K562 (cell line): ENCODE results near the gene PTGR1. TPM values are rescaled to one million over a fixed set of nuclear protein-coding genes. Genes with fewer than 3 reads are reported as not detected.

ENCODE experiments used
- ATAC-seq: fragments of 200-7000 bp; cut with Tn5 transposase; 3 replicates; pipeline ENCODE4 v1.9.1; 2020; ENCODE audit warnings: moderate library complexity
- BruUV-seq: library from RNA; stranded (reverse); fragments of 400-500 nt; replicated peaks from 2 replicates; lab custom pipeline; 2021; lab: Mats Ljungman, UMichigan
- CTCF ChIA-PET: fragments of 300-600 bp; formaldehyde crosslinking; extraction: SDS; loops from one replicate; lab custom pipeline; 2021; ENCODE audit warnings: low intra/inter-chr PET ratio; lab: Yijun Ruan, JAX
- POLR2A ChIA-PET: fragments of 300-600, 350-650 bp; sonication (Branson Sonifier 250); formaldehyde crosslinking; extraction: SDS; loops from one replicate; lab custom pipeline; 2021; ENCODE audit warnings: antibody characterized with exemption, inconsistent platforms; lab: Yijun Ruan, JAX
- DNase-seq, 4 experiments: peaks; one replicate each; pipeline versions ENCODE4 v3.0.0 to v3.0.0-alpha.2; 2011 to 2018; ENCODE audit warnings: low spot score in 3 of 4, mixed read lengths in 3 of 4; ENCODE audit errors: extremely low read depth in 1 of 4
- FAIRE-seq: peaks from 2 replicates; lab custom pipeline; 2011; peaks lifted over from hg19 to GRCh38; lab: Jason Lieb, UNC
- H2AFZ ChIP-seq: 2 replicates; pipeline ENCODE4 v1.6.0; 2011; ENCODE audit warnings: low read depth, low read length, control low read depth, inconsistent platforms
- H3K27ac ChIP-seq: fragments of 200-600 bp; 3 replicates; pipeline ENCODE4 v1.8.0; 2011; ENCODE audit warnings: low read depth, mild to moderate bottlenecking, control low read depth, inconsistent platforms, low read length, moderate library complexity, mixed read lengths; ENCODE audit errors: extremely low read depth
- H3K27me3 ChIP-seq, 2 experiments: fragments of 300-600 bp in 1 of 2; 2 replicates in 1 of 2; 3 replicates in 1 of 2; pipeline versions ENCODE4 v1.6.0 to v1.8.0; 2011; ENCODE audit warnings: inconsistent platforms in 2 of 2, low read length in 2 of 2, mild to moderate bottlenecking in 1 of 2, mixed read lengths in 1 of 2, moderate library complexity in 1 of 2; ENCODE audit not compliant: control insufficient read depth in 2 of 2, insufficient read depth in 2 of 2
- H3K36me3 ChIP-seq: fragments of 300-600 bp; 3 replicates; pipeline ENCODE4 v1.8.0; 2011; ENCODE audit warnings: mild to moderate bottlenecking, low read length, inconsistent platforms; ENCODE audit not compliant: control insufficient read depth, insufficient read depth
- H3K4me1 ChIP-seq, 2 experiments: fragments of 200-600 bp in 1 of 2; replicated peaks in 1 of 2; 2 replicates in 1 of 2; 3 replicates in 1 of 2; pipeline versions ENCODE4 v1.5.1 to v1.8.0; 2011; ENCODE audit warnings: inconsistent platforms in 2 of 2, low read length in 2 of 2, mild to moderate bottlenecking in 1 of 2, mixed read lengths in 1 of 2, moderate library complexity in 1 of 2; ENCODE audit not compliant: control insufficient read depth in 2 of 2, insufficient read depth in 2 of 2
- H3K4me2 ChIP-seq: 2 replicates; pipeline ENCODE4 v1.6.1; 2011; ENCODE audit warnings: low read length, control low read depth, inconsistent platforms, mixed read lengths; ENCODE audit not compliant: insufficient read depth
- H3K4me3 ChIP-seq: fragments of 200-600 bp; sonication (generic), shearing (Covaris generic); 2 replicates; pipeline ENCODE4 v1.5.1; 2016; ENCODE audit warnings: control low read depth, inconsistent platforms
- H3K79me2 ChIP-seq: fragments of 200-600 bp; 3 replicates; pipeline ENCODE4 v1.8.0; 2011; ENCODE audit warnings: low read length, inconsistent platforms; ENCODE audit not compliant: control insufficient read depth, insufficient read depth
- H3K9ac ChIP-seq, 2 experiments: 2 replicates each; pipeline versions ENCODE4 v1.6.0 to v1.6.1; 2011; ENCODE audit warnings: low read depth in 2 of 2, low read length in 2 of 2, control low read depth in 1 of 2, inconsistent platforms in 1 of 2, mild to moderate bottlenecking in 1 of 2, mixed read lengths in 1 of 2; ENCODE audit not compliant: insufficient read depth in 1 of 2
- H3K9me1 ChIP-seq: one replicate; pipeline ENCODE4 v1.6.0; 2011; ENCODE audit warnings: inconsistent platforms, mild to moderate bottlenecking, low read length, moderate library complexity; ENCODE audit not compliant: control insufficient read depth, insufficient read depth
- H3K9me3 ChIP-seq: replicated peaks from 2 replicates; pipeline ENCODE4 v1.5.1; 2011; ENCODE audit warnings: low read depth, low read length, inconsistent platforms; ENCODE audit not compliant: control insufficient read depth, insufficient read depth
- H4K20me1 ChIP-seq: replicated peaks from 2 replicates; pipeline ENCODE4 v1.6.1; 2011; ENCODE audit warnings: low read length, inconsistent platforms, mixed read lengths; ENCODE audit not compliant: control insufficient read depth, insufficient read depth
- BDP1 ChIP-seq: IDR thresholded peaks from 3 replicates; pipeline ENCODE4 v1.6.1; 2011; ENCODE audit not compliant: insufficient read length, insufficient read depth
- CEBPB ChIP-seq: fragments of 450-650 bp; IDR thresholded peaks from 2 replicates; pipeline ENCODE4 v1.6.1; 2016; ENCODE audit warnings: missing genetic modification characterization, missing compliant biosample characterization
- CREM ChIP-seq: IDR thresholded peaks from 2 replicates; pipeline ENCODE4 v1.6.1; 2014; ENCODE audit warnings: antibody characterized with exemption, low read depth
- ESRRB ChIP-seq: fragments of 250-450 bp; sonication (Bioruptor Pico); IDR thresholded peaks from 2 replicates; pipeline ENCODE4 v1.5.0; 2020; ENCODE audit warnings: mild to moderate bottlenecking, moderate library complexity, borderline replicate concordance
- FOS ChIP-seq: IDR thresholded peaks from 3 replicates; pipeline ENCODE4 v1.6.1; 2011; ENCODE audit not compliant: insufficient read length; ENCODE audit errors: extremely low read depth
- KDM2B ChIP-seq: fragments of 250-450 bp; sonication (Bioruptor Pico); IDR thresholded peaks from 2 replicates; pipeline ENCODE4 v1.8.0; 2021; ENCODE audit warnings: mild to moderate bottlenecking, moderate library complexity
- L3MBTL2 ChIP-seq: fragments of 450-650 bp; IDR thresholded peaks from 2 replicates; pipeline ENCODE4 v1.6.1; 2016; ENCODE audit warnings: mild to moderate bottlenecking, moderate library complexity
- NCOA6 ChIP-seq: fragments of 450-650 bp; IDR thresholded peaks from 2 replicates; pipeline ENCODE4 v1.6.1; 2017; ENCODE audit warnings: mild to moderate bottlenecking
- NR3C1 ChIP-seq: sonication (generic); formaldehyde crosslinking; IDR thresholded peaks from 2 replicates; pipeline ENCODE4 v1.8.1; 2022; ENCODE audit warnings: missing genetic modification reagents
- PHF20 ChIP-seq: fragments of 450-650 bp; IDR thresholded peaks from 2 replicates; pipeline ENCODE4 v1.6.1; 2018; ENCODE audit not compliant: partially characterized antibody
- SIX5 ChIP-seq, 2 experiments: IDR thresholded peaks; 2 replicates each; pipeline ENCODE4 v1.6.1; 2011; ENCODE audit warnings: low read length in 2 of 2, borderline replicate concordance in 1 of 2, low read depth in 1 of 2, mild to moderate bottlenecking in 1 of 2, moderate library complexity in 1 of 2; ENCODE audit not compliant: insufficient read depth in 1 of 2
- SMARCB1 ChIP-seq: IDR thresholded peaks from 2 replicates; pipeline ENCODE4 v1.6.1; 2011; ENCODE audit warnings: improper control_type of control experiment, low read depth; ENCODE audit not compliant: insufficient read length
- YY1 ChIP-seq, 3 experiments: IDR thresholded peaks; 2 replicates each; pipeline ENCODE4 v1.6.1; 2011; ENCODE audit warnings: low read length in 2 of 3, mild to moderate bottlenecking in 2 of 3, moderate library complexity in 2 of 3, borderline replicate concordance in 1 of 3, control low read depth in 1 of 3, low read depth in 1 of 3; ENCODE audit not compliant: insufficient read depth in 3 of 3, insufficient replicate concordance in 2 of 3, control insufficient read depth in 1 of 3, insufficient read length in 1 of 3; ENCODE audit errors: extremely low read depth in 1 of 3
- ZNF239 ChIP-seq: fragments of 250-450 bp; sonication (Bioruptor Pico); IDR thresholded peaks from 2 replicates; pipeline ENCODE4 v1.4.0; 2020; ENCODE audit warnings: mild to moderate bottlenecking
- ZNF24 ChIP-seq: fragments of 450-650 bp; IDR thresholded peaks from 2 replicates; pipeline ENCODE4 v1.6.1; 2016
- ZNF445 ChIP-seq: fragments of 250-450 bp; sonication (Bioruptor Pico); IDR thresholded peaks from 2 replicates; pipeline ENCODE4 v1.4.0; 2020; ENCODE audit warnings: low read depth, mild to moderate bottlenecking, moderate library complexity
- ZNF644 ChIP-seq: fragments of 200-800 bp; sonication (Bioruptor generic); IDR thresholded peaks from 2 replicates; pipeline ENCODE4 v1.6.1; 2016; ENCODE audit warnings: low read depth, missing genetic modification characterization, missing compliant biosample characterization
- ZNF766 ChIP-seq: fragments of 200-800 bp; sonication (Bioruptor generic); conservative IDR thresholded peaks from 2 replicates; pipeline ENCODE4 v1.6.1; 2016; ENCODE audit warnings: missing genetic modification characterization, missing compliant biosample characterization
- ZZZ3 ChIP-seq: fragments of 450-650 bp; IDR thresholded peaks from 2 replicates; pipeline ENCODE4 v1.6.1; 2016; ENCODE audit warnings: antibody characterized with exemption, mild to moderate bottlenecking, moderate library complexity
- in situ Hi-C: fragments of 300-500 bp; cut with MboI; formaldehyde crosslinking; loops from 4 replicates; pipeline ENCODE4 v1.15.0; 2018; ENCODE audit warnings: inconsistent platforms, mixed read lengths
- intact Hi-C: fragments of 100-400 bp; cut with micrococcal nuclease; formaldehyde crosslinking; loops from 2 replicates; pipeline ENCODE4 v1.14.2; 2022
- polyA plus RNA-seq, 8 experiments: library from polyadenylated mRNA; depleted of rRNA in 4 of 8; stranded (reverse) in 5 of 8; unstranded in 3 of 8; fragments of >200 nt; fragmentation: Nextera tagmentation in 2 of 8; fragmentation: Illumina TruSeq in 1 of 8; extraction: Ambion mirVana in 2 of 8; extraction: Trizol in 1 of 8; gene quantifications; 2 replicates each; pipeline versions ENCODE4 v1.2.1 to v1.2.3, GENCODE V29; 2011 to 2014; ENCODE audit warnings: inconsistent platforms in 1 of 8, missing spikeins in 1 of 8
- total RNA-seq, 7 experiments: library from RNA; depleted of rRNA in 6 of 7; stranded (reverse); fragments of >200 nt in 6 of 7; fragmentation: Illumina TruSeq in 2 of 7; extraction: Trizol in 2 of 7; gene quantifications; 2 replicates each; pipeline versions ENCODE4 v1.2.1 to v1.2.3, GENCODE V29; 2011 to 2021; ENCODE audit warnings: low replicate concordance in 1 of 7
- TF ChIP-seq, protein P1 (sequence below): fragments of 250-450 bp; sonication (Bioruptor Pico); IDR thresholded peaks from 2 replicates; pipeline ENCODE4 v1.4.0; 2020; ENCODE audit warnings: mild to moderate bottlenecking

The PTGR1 gene
- total and polyA plus RNA-seq, 9 of the 15 experiments (the other 6 are each of a cell fraction or from before 2014, with no cell fraction given): 0.22 TPM; not detected in 8

DNA sequence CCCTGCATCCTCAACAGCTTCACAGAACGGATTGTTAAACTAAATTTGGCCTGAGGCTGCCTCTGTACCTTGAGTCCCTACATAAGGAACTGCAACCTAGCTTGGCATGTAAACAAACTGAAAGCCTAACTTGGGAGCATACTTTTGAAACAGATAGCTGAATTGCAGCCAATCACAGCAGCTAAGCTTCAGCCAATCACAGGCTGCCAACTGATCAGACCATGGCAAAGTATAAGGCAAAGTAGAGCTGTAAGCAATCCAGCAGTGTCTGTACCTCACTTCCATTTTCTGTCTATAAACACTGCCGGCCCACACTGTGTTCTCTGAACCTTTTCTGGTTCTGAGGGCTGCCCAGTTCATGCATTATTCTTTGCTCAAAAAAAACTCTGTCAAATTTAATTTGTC is 83.4 kb downstream of the PTGR1 start (continued):
- TF ChIP-seq NR3C1 (CRISPR knock-in tag) (no peak), SIX5 (IDR thresholded peaks at IDR 0.05; ENCODE audit: borderline replicate concordance in 1 of 2, insufficient read depth in 1 of 2, low read depth in 1 of 2, low read length in 2 of 2) (no peak), ZNF24 (no peak), ZNF644 (tag) (no peak), FOS (no peak)
- TF ChIP-seq, protein P1, sequence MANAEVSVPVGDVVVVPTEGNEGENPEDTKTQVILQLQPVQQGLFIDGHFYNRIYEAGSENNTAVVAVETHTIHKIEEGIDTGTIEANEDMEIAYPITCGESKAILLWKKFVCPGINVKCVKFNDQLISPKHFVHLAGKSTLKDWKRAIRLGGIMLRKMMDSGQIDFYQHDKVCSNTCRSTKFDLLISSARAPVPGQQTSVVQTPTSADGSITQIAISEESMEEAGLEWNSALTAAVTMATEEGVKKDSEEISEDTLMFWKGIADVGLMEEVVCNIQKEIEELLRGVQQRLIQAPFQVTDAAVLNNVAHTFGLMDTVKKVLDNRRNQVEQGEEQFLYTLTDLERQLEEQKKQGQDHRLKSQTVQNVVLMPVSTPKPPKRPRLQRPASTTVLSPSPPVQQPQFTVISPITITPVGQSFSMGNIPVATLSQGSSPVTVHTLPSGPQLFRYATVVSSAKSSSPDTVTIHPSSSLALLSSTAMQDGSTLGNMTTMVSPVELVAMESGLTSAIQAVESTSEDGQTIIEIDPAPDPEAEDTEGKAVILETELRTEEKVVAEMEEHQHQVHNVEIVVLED (CRISPR knock-in tag): no peak

DNA sequence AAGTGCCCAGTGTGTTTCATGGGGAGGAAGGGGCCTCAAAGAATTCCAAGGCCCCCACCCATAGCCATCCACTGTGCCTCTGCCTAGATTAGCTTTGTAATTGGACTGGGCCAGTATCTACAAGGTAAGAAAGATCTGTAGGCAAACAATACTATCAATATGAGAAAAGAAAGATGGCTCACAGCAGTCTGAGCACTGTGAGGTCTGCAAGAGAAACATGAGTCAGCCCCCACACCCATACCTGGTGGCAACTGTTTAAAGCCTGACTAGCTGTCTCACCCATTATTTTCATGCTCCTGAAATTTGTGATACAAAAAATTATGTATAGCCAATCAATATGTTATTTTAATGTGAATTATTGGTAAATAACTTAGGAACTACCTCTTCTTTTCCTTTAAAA is 84.5 kb downstream of the PTGR1 start:
- no peak overlapping the region for H2AFZ ChIP-seq
- no peak for DNase-seq
- no peaks in the 10 kb centered on the region for H4K20me1 ChIP-seq
- no peaks in the 10 kb centered on the region for H3K9me3 ChIP-seq
- ChIA-PET CTCF (no interaction called here), POLR2A (interaction anchor here (0.9 to 2.4 kb wide), 2 partner anchors 11 to 255 kb away, joined by 3 to 6 read pairs; no protein-coding TSS in a partner anchor)
- FAIRE-seq: no peak
- ATAC-seq: no peak
- intact Hi-C loops: no loop called here
- H3K4me1 ChIP-seq: no peaks in the 10 kb centered on the region
- BruUV-seq: no TSS peak
- no peaks in the 10 kb centered on the region for H3K36me3 ChIP-seq
- no peak overlapping the region for H3K4me3 ChIP-seq
- H3K27me3 ChIP-seq: peaks cover 0 to 10% of the 10 kb centered on the region in 2 experiments; a peak in 1 of 5 replicates
- H3K9ac ChIP-seq: no peak overlapping the region
- no peaks in the 10 kb centered on the region for H3K79me2 ChIP-seq
- H3K9me1 ChIP-seq: no peaks in the 10 kb centered on the region
- TF ChIP-seq ZZZ3 (no peak), ZNF766 (CRISPR knock-in tag) (no peak), YY1 (IDR thresholded peaks at IDR 0.05; ENCODE audit: borderline replicate concordance in 1 of 3, control insufficient read depth in 1 of 3, extremely low read depth in 1 of 3, insufficient read depth in 3 of 3, insufficient read length in 1 of 3, insufficient replicate concordance in 2 of 3, low read depth in 1 of 3, low read length in 2 of 3) (no peak), ZNF445 (CRISPR knock-in tag) (no peak), ZNF239 (CRISPR knock-in tag) (no peak), PHF20 (no peak), CREM (no peak), ESRRB (no peak), SMARCB1 (no peak), NCOA6 (no peak), CEBPB (tag) (no peak), BDP1 (no peak), KDM2B (CRISPR knock-in tag) (no peak), L3MBTL2 (no peak)
- TF ChIP-seq, all 486 proteins: peak for 0
- H3K4me2 ChIP-seq: no peak overlapping the region
- H3K27ac ChIP-seq: no peak overlapping the region
- in situ Hi-C loops: no loop called here
